D721Med (cell line): ENCODE results near the gene FSHB.
A peak's percentile ranks its signal among the peaks of the same experiment; 100 is the strongest.
"Not testable (repeated sequence)": the region's sequence is repeated elsewhere in the genome, so short reads cannot be mapped to it uniquely, and the experiment has no call there.

Experiments used
- DNase-seq: peaks from one replicate; pipeline ENCODE4 v3.0.0; 2011; ENCODE audit warnings: low spot score; ENCODE audit not compliant: insufficient read length
- FAIRE-seq: peaks from 2 replicates; lab custom pipeline; 2011; peaks lifted over from hg19 to GRCh38; lab: Jason Lieb, UNC
- CTCF ChIP-seq: IDR thresholded peaks from 2 replicates; pipeline ENCODE4 v1.5.1; 2012; ENCODE audit warnings: mild to moderate bottlenecking, control low read depth; ENCODE audit not compliant: insufficient read depth; ENCODE audit errors: missing control alignments

The FSHB gene

GRCh38 chr11:30230714-30231113 is at the start of gene FSHB:
Gene FSHB (plus strand): TSS chr11:30231014. CDS start chr11:30231903, 889 bp downstream.
- no peak for FAIRE-seq
- DNase-seq: no peak
- no peak for TF ChIP-seq CTCF

GRCh38 chr11:30186748-30187147 is 44.1 kb upstream of the FSHB start:
- DNase-seq: no peak
- FAIRE-seq: no peak
- TF ChIP-seq CTCF: no peak

GRCh38 chr11:30192620-30193019 is 38.2 kb upstream of the FSHB start:
- no peak for FAIRE-seq
- DNase-seq: no peak
- no peak for TF ChIP-seq CTCF

GRCh38 chr11:30196400-30197206 is 34.2 kb upstream of the FSHB start:
- peak; percentile 93 for TF ChIP-seq CTCF
- FAIRE-seq (no peak), DNase-seq (no peak)

- DNase-seq: no peak
- TF ChIP-seq CTCF: no peak
- FAIRE-seq: no peak
Observed at GRCh38 chr11:30197869-30198268, 32.9 kb upstream of the FSHB start.

GRCh38 chr11:30202989-30203388 is 27.8 kb upstream of the FSHB start:
- not testable (repeated sequence) for DNase-seq, FAIRE-seq

- no peak for FAIRE-seq
- no peak for DNase-seq
- no peak for TF ChIP-seq CTCF
Observed at GRCh38 chr11:30203850-30204249, 27.0 kb upstream of the FSHB start.
